Measurements from ENCODE around the gene NEGR1.
A peak's percentile ranks its signal among the peaks of the same experiment; 100 is the strongest.

NEGR1 gene

GRCh38 chr1:71766748-71767147 is 515.6 kb downstream of the NEGR1 start:
- no peak for DNase-seq

GRCh38 chr1:71762514-71763255 is 519.7 kb downstream of the NEGR1 start:
- no peak for DNase-seq

GRCh38 chr1:71755441-71755840 is 526.9 kb downstream of the NEGR1 start:
- DNase-seq, result peak; percentile 2

GRCh38 chr1:71753746-71754145 is 528.6 kb downstream of the NEGR1 start:
- peak; percentile 87 for DNase-seq

GRCh38 chr1:71745326-71745725 is 537.0 kb downstream of the NEGR1 start:
- DNase-seq, result no peak

GRCh38 chr1:71743862-71744261 is 538.5 kb downstream of the NEGR1 start:
- DNase-seq, result no peak

- DNase-seq, result peak; percentile 64
Measured at GRCh38 chr1:71738910-71739309, 543.4 kb downstream of the NEGR1 start.

GRCh38 chr1:71738256-71738655 is 544.1 kb downstream of the NEGR1 start:
- DNase-seq, result no peak

GRCh38 chr1:71737768-71738167 is 544.6 kb downstream of the NEGR1 start:
- DNase-seq, result no peak

GRCh38 chr1:71733121-71733520 is 549.2 kb downstream of the NEGR1 start:
- no peak for DNase-seq

GRCh38 chr1:71721532-71721931 is 560.8 kb downstream of the NEGR1 start:
- no peak for DNase-seq

GRCh38 chr1:71719330-71719729 is 563.0 kb downstream of the NEGR1 start:
- DNase-seq, result no peak

- DNase-seq, result no peak
Measured at GRCh38 chr1:71717186-71717585, 565.2 kb downstream of the NEGR1 start.

- no peak for DNase-seq
Measured at GRCh38 chr1:71711456-71711855, 570.9 kb downstream of the NEGR1 start.

- DNase-seq, result peak; percentile 41
Measured at GRCh38 chr1:71706029-71706671, 576.2 kb downstream of the NEGR1 start.

- DNase-seq, result no peak
Measured at GRCh38 chr1:71698186-71698585, 584.2 kb downstream of the NEGR1 start.

GRCh38 chr1:71695821-71696220 is 586.5 kb downstream of the NEGR1 start:
- peak; percentile 17 for DNase-seq

- no peak for DNase-seq
Measured at GRCh38 chr1:71695084-71695483, 587.3 kb downstream of the NEGR1 start.

- DNase-seq, result no peak
Measured at GRCh38 chr1:71693581-71693980, 588.8 kb downstream of the NEGR1 start.

GRCh38 chr1:71689635-71690034 is 592.7 kb downstream of the NEGR1 start:
- no peak for DNase-seq

- peak; percentile 72 for DNase-seq
Measured at GRCh38 chr1:71687376-71687775, 595.0 kb downstream of the NEGR1 start.

GRCh38 chr1:71676979-71677925 is 605.1 kb downstream of the NEGR1 start:
- DNase-seq, result no peak

GRCh38 chr1:71668065-71668464 is 614.3 kb downstream of the NEGR1 start:
- peak; percentile 96 for DNase-seq
